IPS-20b (cell line): ENCODE results near the gene PARD3.

Experiments
- H3K27ac ChIP-seq: one replicate; pipeline ENCODE4 v1.5.1; 2013; ENCODE audit warnings: low read length
- H3K27me3 ChIP-seq: 2 replicates; pipeline ENCODE4 v1.6.1; 2013; ENCODE audit warnings: mild to moderate bottlenecking, low read length, inconsistent platforms; ENCODE audit not compliant: insufficient read depth
- H3K36me3 ChIP-seq: 2 replicates; pipeline ENCODE4 v1.6.1; 2013; ENCODE audit warnings: low read depth, mild to moderate bottlenecking, inconsistent platforms, low read length, moderate library complexity; ENCODE audit not compliant: insufficient read depth
- H3K4me1 ChIP-seq: 2 replicates; pipeline ENCODE4 v1.6.1; 2013; ENCODE audit warnings: mild to moderate bottlenecking, control low read depth, inconsistent platforms, low read length, moderate library complexity; ENCODE audit not compliant: insufficient read depth
- H3K4me3 ChIP-seq: 2 replicates; pipeline ENCODE4 v1.5.1; 2013; ENCODE audit warnings: mild to moderate bottlenecking, low read length, inconsistent platforms
- H3K9ac ChIP-seq: 2 replicates; pipeline ENCODE4 v1.6.1; 2013; ENCODE audit warnings: low read depth, mild to moderate bottlenecking, inconsistent platforms, low read length, moderate library complexity
- H3K9me3 ChIP-seq: 2 replicates; pipeline ENCODE4 v1.6.1; 2013; ENCODE audit warnings: mild to moderate bottlenecking, low read depth, low read length, inconsistent platforms; ENCODE audit not compliant: insufficient read depth

The PARD3 gene

DNA sequence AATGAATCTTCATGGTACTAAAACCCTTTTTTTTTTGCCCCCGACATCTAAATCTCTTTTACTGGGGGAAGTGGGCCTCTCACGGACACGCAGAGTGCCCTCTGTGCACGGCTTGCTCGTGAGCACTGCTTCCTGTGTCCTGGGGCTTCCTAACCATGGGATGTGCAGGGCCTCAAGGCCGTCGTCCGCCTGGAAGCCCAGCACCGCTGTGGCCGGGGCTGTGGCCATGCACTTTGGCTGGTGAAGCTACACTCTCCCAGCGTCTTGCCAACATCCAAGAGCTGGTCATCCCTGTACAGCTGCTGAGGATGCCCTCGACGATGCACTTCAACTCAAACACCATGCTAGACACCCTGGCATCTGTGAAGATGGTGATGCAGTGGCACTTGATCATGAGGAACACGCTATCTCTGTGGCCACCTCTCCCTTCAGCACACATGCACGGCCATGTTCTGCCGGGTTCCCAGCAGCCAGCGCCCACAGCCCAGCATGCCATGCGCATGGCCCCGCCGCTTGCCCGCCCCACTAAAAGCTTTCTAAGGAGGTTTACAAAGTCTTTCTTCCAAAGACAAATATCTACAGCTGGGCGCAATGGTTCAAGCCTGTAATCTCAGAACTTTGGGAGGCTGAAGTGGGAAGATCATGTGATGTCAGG lies 326.5 kb downstream of the PARD3 start:
- H3K4me3 ChIP-seq: no peak overlapping the region

GRCh38 chr10:34486008-34486407 lies 329.1 kb downstream of the PARD3 start:
- Histone ChIP-seq H3K27me3 (no peaks in the 10 kb centered on the region), H3K36me3 (no peaks in the 10 kb centered on the region), H3K9me3 (no peaks in the 10 kb centered on the region), H3K27ac (no peak overlapping the region), H3K4me1 (peaks cover 7% of the 10 kb centered on the region; the same call in 1 of the 2 replicates), H3K9ac (no peak overlapping the region), H3K4me3 (no peak overlapping the region)

More for the DNA sequence above, 326.5 kb downstream of the PARD3 start:
- Histone ChIP-seq H3K36me3 (no peaks in the 10 kb centered on the region), H3K27ac (no peak overlapping the region), H3K9ac (no peak overlapping the region), H3K9me3 (no peaks in the 10 kb centered on the region), H3K4me1 (peaks cover 13% of the 10 kb centered on the region; the same call in 1 of the 2 replicates), H3K27me3 (no peaks in the 10 kb centered on the region)

DNA sequence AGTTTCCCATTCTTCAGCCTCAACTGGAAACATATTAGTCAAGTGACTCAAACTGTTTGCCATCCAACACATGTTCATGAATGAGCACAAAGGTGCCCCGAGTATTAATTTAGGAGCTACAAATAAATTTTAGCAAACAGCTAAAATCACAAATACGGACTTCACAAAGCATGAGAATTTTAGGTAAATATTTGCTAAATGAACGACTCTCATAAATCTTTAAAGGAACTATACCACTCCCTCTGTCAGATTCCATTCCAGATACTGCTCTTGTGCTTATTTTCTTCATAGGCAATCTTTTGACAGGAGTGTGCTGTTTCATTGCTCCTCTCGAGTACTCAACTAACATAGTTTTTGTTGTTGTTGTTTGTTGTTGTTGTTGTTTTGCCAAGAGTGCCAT lies 330.9 kb downstream of the PARD3 start:
- Histone ChIP-seq H3K27me3 (no peaks in the 10 kb centered on the region), H3K36me3 (no peaks in the 10 kb centered on the region), H3K9ac (no peak overlapping the region), H3K27ac (no peak overlapping the region), H3K9me3 (no peaks in the 10 kb centered on the region), H3K4me1 (peaks cover 7% of the 10 kb centered on the region; the same call in 1 of the 2 replicates), H3K4me3 (no peak overlapping the region)

GRCh38 chr10:34480345-34480744 lies 334.8 kb downstream of the PARD3 start:
- no peak overlapping the region for H3K4me3 ChIP-seq
- no peaks in the 10 kb centered on the region; the same call in 1 of the 2 replicates for H3K4me1 ChIP-seq
- no peaks in the 10 kb centered on the region for H3K27me3 ChIP-seq
- no peak overlapping the region for H3K9ac ChIP-seq
- no peaks in the 10 kb centered on the region for H3K9me3 ChIP-seq
- no peak overlapping the region for H3K27ac ChIP-seq
- H3K36me3 ChIP-seq: no peaks in the 10 kb centered on the region

DNA sequence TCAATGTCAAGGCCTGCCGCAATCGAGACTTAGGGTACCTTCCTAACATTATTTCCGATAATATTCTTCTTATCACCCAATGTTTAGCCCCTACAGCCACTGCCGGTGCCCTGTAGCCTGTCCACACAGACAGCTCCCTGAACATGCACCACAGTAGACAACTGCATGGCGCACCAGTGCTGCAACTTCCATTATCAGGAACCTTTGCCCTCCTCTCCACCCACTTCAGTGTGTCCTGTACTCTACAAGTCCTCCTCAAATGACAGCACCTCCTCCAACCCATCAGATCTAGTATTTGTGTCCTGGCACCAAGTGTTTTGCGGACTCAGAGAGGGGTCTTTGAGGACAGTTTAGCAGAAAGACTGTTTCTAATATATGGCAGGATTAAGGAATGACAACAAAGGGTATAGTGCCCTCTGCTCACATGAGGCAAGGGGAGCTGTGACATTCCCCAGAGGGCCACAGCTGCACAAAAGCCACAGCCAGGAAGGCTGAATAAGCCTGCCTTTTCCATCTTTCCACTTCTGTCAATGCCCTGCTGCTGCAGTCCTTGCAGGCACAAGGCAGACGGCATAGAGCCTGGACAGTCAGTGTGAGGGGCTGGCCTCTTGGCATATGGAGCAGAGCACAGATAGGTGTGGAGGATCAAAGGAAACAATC lies 335.4 kb downstream of the PARD3 start:
- H3K36me3 ChIP-seq: no peaks in the 10 kb centered on the region
- H3K9ac ChIP-seq: no peak overlapping the region
- H3K27me3 ChIP-seq: no peaks in the 10 kb centered on the region
- H3K9me3 ChIP-seq: no peaks in the 10 kb centered on the region
- no peak overlapping the region for H3K27ac ChIP-seq
- H3K4me3 ChIP-seq: no peak overlapping the region
- no peaks in the 10 kb centered on the region for H3K4me1 ChIP-seq

- Histone ChIP-seq H3K4me3 (no peak overlapping the region), H3K9ac (no peak overlapping the region), H3K27me3 (no peaks in the 10 kb centered on the region), H3K27ac (no peak overlapping the region), H3K9me3 (no peaks in the 10 kb centered on the region), H3K36me3 (no peaks in the 10 kb centered on the region), H3K4me1 (no peaks in the 10 kb centered on the region)
These were observed 337.8 kb downstream of the PARD3 start for GRCh38 chr10:34477249-34477648.

- Histone ChIP-seq H3K9me3 (no peaks in the 10 kb centered on the region), H3K27me3 (no peaks in the 10 kb centered on the region), H3K27ac (no peak overlapping the region), H3K9ac (no peak overlapping the region), H3K4me1 (no peaks in the 10 kb centered on the region), H3K36me3 (no peaks in the 10 kb centered on the region), H3K4me3 (no peak overlapping the region)
These were observed 338.5 kb downstream of the PARD3 start for GRCh38 chr10:34476608-34477007.

DNA sequence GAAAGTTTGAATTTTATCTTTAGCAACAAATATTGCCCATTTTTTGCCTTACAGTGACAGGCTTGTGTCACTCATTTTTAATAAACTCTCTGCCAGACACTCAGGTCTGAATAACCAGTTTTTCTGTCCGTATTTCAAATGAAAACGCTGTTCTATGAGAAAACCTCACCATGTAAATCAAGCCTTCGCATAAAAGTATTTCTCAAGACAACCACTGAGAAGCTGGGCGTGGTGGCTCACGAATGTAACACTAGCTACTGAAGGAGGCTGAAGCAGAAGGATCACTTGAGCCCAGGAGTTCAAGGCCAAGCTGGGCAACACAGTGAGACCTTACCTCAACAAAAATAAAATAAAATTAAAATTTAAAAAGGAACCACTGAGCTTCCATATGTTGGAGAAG lies 339.3 kb downstream of the PARD3 start:
- Histone ChIP-seq H3K36me3 (no peaks in the 10 kb centered on the region), H3K27me3 (no peaks in the 10 kb centered on the region), H3K4me1 (no peaks in the 10 kb centered on the region), H3K4me3 (no peak overlapping the region), H3K9ac (no peak overlapping the region), H3K27ac (no peak overlapping the region), H3K9me3 (no peaks in the 10 kb centered on the region)

- H3K36me3 ChIP-seq: no peaks in the 10 kb centered on the region
- H3K9me3 ChIP-seq: no peaks in the 10 kb centered on the region
- no peaks in the 10 kb centered on the region for H3K27me3 ChIP-seq
- H3K4me3 ChIP-seq: no peak overlapping the region
- H3K4me1 ChIP-seq: no peaks in the 10 kb centered on the region
- no peak overlapping the region for H3K9ac ChIP-seq
- H3K27ac ChIP-seq: no peak overlapping the region
These were observed 339.8 kb downstream of the PARD3 start for GRCh38 chr10:34475274-34475646.

DNA sequence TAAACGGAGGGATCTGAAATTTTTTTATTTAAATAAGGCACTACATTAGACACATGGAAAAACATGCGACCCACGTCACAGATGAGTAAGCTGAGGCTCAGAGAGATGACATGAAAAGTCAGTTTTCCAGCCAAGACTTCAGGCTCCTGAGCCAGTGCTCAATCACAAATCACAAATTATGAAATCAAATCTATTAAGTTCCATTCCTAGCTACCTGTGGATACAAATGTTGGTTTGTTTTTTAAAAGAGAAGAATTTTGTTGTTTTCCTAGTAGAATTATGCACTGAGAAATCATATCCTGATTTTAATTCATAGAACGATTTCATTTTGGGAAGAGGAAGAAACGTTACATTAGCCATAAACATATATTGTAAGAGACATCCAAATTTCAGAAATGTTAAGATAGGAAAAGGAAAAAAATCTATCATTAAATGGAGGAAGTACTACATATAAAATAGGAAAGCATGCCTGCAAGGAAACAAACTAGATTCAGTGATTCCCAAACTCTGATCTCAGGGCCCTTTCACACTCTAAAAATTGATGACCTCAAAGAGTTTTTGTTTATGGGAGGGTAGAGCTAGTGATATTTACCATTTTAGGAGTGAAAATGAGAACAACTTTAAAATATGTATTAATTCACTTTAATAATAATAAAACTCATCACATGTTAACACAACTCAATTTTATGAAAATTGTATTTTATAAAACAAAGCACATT lies 340.4 kb downstream of the PARD3 start:
- no peaks in the 10 kb centered on the region for H3K27me3 ChIP-seq
- H3K36me3 ChIP-seq: no peaks in the 10 kb centered on the region
- H3K4me3 ChIP-seq: no peak overlapping the region
- no peak overlapping the region for H3K9ac ChIP-seq
- no peaks in the 10 kb centered on the region for H3K9me3 ChIP-seq
- H3K27ac ChIP-seq: no peak overlapping the region
- no peaks in the 10 kb centered on the region for H3K4me1 ChIP-seq

GRCh38 chr10:34474009-34474376 lies 341.1 kb downstream of the PARD3 start:
- H3K27me3 ChIP-seq: no peaks in the 10 kb centered on the region
- H3K4me3 ChIP-seq: no peak overlapping the region
- H3K9me3 ChIP-seq: no peaks in the 10 kb centered on the region
- no peaks in the 10 kb centered on the region for H3K36me3 ChIP-seq
- H3K4me1 ChIP-seq: no peaks in the 10 kb centered on the region
- H3K9ac ChIP-seq: no peak overlapping the region
- no peak overlapping the region for H3K27ac ChIP-seq
